Endothelial cell of umbilical vein (primary cell): ENCODE data around the gene ADGRL3.

Source experiments
- CTCF ChIP-seq, 2 donors: IDR thresholded peaks; 1 replicate in 1 of 2; 2 replicates in 1 of 2; pipeline ENCODE4 v1.5.1; 2011; ENCODE audit warnings: low read length in 2 of 2, mild to moderate bottlenecking in 2 of 2, moderate library complexity in 2 of 2, control low read depth in 1 of 2, inconsistent platforms in 1 of 2, low read depth in 1 of 2; ENCODE audit not compliant: insufficient read depth in 1 of 2; ENCODE audit errors: extremely low read depth in 1 of 2
- EZH2 ChIP-seq: IDR thresholded peaks from 2 replicates; pipeline ENCODE4 v1.6.1; 2012; ENCODE audit warnings: borderline replicate concordance, low read depth, mild to moderate bottlenecking, moderate library complexity, low read length, inconsistent platforms; ENCODE audit not compliant: severe bottlenecking
- MAX ChIP-seq: IDR thresholded peaks from 2 replicates; pipeline ENCODE4 v1.6.1; 2011; ENCODE audit not compliant: insufficient read depth, insufficient read length
- POLR2A ChIP-seq: IDR thresholded peaks from 2 replicates; pipeline ENCODE4 v1.6.1; 2012; ENCODE audit warnings: low read depth, mild to moderate bottlenecking, control low read depth, low read length
- POLR2AphosphoS5 ChIP-seq: IDR thresholded peaks from 2 replicates; pipeline ENCODE4 v1.6.1; 2012; ENCODE audit warnings: low read depth, mild to moderate bottlenecking, control low read depth, low read length, moderate library complexity; ENCODE audit not compliant: insufficient read depth

DNA sequence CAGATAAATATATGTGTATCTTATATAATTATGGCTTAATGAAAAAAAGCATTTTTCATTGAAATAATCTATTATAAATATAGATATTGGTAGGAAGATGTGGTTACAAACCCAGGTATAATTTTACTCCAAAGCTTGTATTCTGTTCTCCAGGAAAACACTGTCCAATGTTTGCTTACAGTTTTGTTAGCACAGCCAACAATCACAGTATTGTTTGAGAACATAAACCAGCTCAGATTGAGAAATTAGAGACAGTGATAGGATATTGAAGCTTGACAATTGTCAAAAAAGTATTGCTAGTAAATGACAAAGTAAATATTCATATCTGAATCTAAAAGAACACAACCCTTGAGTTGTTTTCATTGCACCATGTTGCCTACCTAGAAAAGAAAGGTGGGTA is 228.8 kb downstream of the ADGRL3 start:
- no peak for TF ChIP-seq EZH2
- TF ChIP-seq CTCF (IDR thresholded peaks at IDR 0.05; ENCODE audit: extremely low read depth in 1 of 2, insufficient read depth in 1 of 2, low read depth in 1 of 2, low read length in 2 of 2): no peak
- TF ChIP-seq POLR2AphosphoS5: no peak
- TF ChIP-seq MAX: no peak
- TF ChIP-seq POLR2A: no peak
